Inflammatory macrophage (primary cell): ENCODE results near the gene SCNN1A.
"Not testable (repeated sequence)": the region's sequence is repeated elsewhere in the genome, so short reads cannot be mapped to it uniquely, and the experiment has no call there.

Experiments used
- DNase-seq, 2 donors: peaks; one replicate each; pipeline ENCODE4 v3.0.0-alpha.2; 2020 to 2022

Gene SCNN1A

GRCh38 chr12:6346235-6346832, 29.0 kb downstream of the SCNN1A start:
- DNase-seq, result no peak

GRCh38 chr12:6345319-6346091, 29.9 kb downstream of the SCNN1A start:
- peak; percentile 68 to 84 for DNase-seq

DNA sequence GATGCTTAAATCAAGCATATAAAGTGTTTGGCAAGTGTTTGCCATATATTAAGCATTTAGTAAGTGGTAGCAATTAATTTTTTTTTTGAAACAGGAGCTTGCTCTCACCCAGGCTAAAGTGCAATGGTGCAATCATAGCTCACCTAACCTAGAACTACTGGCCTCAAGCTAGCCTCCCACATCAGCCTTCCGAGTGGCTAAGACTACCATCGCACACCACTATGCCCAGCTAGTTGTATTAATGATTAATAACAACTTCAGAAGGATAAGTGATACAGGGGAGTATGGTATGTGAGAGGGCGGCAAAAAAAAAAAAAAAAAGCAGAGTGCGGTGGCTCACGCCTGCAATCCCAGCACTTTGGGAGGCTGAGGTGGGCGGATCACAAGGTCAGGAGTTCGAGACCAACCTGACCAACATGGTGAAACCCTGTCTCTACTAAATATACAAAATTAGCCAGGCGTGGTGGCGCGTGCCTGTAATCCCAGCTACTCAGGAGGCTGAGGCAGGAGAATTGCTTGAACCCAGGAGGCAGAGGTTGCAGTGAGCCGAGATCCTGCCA, 31.2 kb downstream of the SCNN1A start:
- DNase-seq, result not testable (repeated sequence)

GRCh38 chr12:6343518-6343917, 31.8 kb downstream of the SCNN1A start:
- no peak for DNase-seq

DNA sequence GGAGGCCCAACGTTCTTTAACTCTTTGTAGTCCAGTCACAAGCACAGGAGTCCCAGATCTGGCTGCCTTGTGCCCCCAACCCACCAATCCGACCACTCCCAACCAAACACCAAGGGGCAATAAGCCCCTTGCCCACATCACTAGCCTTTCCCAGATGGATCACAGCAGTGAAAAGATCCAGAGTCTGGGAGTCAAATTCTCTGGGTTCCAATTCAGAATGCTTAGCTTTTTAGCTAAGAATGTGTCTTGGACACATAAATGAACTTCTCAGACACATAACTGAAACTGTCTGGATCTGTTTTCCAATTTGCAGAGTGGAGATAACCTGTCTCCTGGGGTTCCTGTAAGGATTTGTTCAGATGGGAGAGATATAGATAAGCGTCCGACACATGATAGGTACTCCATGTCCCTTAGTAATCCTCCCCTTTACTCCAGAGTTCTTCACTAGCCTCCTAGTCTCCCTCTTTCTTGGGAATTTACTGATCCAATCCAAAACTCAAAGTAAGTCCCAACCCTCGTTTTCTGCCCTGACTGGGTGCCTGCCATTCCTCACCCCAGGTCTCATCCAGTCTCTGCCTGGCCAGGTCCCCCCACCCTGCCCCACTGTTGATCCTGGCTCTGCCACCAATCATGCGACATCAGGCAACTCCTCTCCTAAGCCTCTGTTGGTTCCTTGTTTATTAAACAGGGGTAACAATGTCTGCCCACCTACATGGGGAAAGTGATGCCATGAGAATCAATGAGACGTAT, 33.0 kb downstream of the SCNN1A start:
- DNase-seq, result no peak

DNA sequence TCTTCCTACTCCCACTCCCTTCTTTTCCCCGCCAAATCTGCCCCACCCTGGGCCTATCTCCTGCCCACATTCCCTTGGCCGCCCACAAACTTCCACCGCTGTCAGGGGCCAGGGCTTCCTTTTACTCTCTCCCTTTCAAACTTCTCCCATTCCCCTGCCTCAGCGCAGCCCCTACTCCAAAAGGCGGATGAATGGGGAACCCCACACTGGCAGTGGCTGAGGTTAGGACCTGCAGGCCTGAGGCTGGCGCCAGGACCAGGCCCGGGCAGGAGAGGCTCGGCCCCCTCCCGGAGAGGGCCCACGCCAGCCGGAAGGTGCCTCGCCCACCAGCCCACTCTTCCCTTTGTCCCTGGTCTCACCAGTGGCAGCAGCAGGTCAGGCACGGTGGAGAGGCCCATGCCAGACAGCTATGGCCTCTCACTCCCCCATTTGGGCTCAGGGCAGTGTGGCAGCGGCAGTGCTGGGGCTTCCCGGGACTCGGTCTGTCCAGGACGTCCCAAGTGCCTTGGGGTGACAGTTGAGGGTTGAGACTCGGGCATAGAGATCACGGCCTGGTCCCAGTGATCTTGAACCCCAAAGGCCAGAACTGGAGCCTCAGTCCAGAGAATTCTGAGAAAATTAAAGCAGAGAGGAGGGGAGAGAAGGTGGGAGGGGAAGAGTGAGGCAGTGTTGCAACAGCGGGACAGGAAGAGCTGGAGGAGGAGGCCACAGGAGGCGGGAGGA, 33.8 kb downstream of the SCNN1A start, which contains the start of gene TNFRSF1A:
TSS of gene TNFRSF1A (minus strand) at position 660 of the 723 bp plus-strand sequence. CDS start at position 398, 262 bp downstream.
- peak; percentile 81 to 82 for DNase-seq

- DNase-seq, result peak; percentile 66
Measured at GRCh38 chr12:6340745-6341416, 34.5 kb downstream of the SCNN1A start.

DNA sequence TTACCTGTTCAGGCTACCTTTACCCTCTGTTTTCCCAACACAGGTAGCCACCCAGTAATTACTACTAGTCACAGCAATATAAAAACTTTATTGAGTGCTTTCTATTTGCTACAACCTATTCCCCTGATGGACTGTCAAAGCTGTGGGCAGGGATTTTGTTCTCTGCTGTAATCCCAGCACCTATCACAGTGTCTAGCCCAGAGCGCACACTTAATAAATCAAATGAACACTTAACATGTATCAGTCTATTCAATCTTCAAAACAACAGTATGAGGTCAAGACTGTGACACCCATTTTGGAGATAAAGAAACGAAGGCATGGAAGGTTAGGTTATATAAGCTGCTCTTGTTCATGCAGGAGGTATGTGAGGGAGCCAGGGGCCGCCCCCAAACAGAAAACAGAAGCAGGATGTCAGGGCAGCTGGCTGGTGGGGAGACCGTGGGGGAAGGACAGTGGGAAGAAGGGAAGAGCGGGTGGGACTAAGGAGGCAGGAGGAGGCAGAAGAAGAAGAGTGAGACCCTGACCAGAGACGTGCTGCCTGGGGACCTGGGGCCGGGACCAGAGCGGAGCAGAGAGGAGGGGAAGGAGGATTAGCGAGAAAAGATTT, 35.2 kb downstream of the SCNN1A start:
- DNase-seq, result no peak

DNA sequence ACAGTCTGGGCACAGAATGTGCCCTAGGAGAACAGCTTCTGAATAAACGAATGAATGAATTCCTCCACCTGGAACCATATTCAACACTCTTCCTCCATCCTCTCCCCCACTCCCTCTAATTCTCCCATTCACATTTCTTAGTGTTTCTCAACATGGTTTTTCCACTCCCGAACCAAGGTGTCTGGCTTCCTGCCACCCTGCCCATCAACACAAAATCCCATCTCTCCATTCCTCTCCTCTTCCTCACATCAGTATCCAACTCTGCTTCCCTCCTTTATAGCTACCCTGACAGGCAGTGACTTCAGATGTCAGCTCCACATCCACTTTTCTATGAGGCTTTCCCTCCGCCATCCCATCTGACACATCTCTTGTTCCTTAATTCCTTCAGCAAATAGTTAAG, 36.4 kb downstream of the SCNN1A start:
- no peak for DNase-seq

GRCh38 chr12:6338536-6338935, 36.8 kb downstream of the SCNN1A start:
- DNase-seq, result not testable (repeated sequence)

DNA sequence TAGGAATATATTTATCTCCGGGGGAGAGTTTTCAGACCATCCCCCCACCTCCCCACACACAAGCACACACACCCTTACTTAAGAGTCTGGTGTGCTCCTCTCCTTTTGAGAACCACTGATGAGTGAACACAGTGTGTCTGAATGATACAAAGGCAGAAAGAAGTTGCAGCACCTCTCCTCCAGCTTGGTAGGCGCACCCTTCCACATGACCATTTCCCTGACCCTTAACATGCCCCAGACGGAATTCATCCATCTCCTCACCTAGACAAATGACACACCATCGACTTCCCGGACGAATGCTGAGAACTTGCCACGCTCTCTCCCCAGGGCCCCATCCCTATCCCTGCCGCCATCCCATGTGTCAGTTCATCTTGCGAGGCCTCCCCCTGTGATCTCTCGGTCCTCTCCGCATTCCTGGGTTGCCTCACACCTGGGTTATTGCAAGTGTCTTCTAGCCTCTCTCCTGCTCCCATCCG, 37.4 kb downstream of the SCNN1A start:
- DNase-seq, result no peak

- no peak for DNase-seq
Measured at GRCh38 chr12:6336889-6337853, 38.2 kb downstream of the SCNN1A start.

GRCh38 chr12:6336079-6336888, 39.1 kb downstream of the SCNN1A start:
- DNase-seq, result peak; percentile 94 to 95

GRCh38 chr12:6335451-6336078, 39.8 kb downstream of the SCNN1A start:
- peak; percentile 79 to 90 for DNase-seq

DNA sequence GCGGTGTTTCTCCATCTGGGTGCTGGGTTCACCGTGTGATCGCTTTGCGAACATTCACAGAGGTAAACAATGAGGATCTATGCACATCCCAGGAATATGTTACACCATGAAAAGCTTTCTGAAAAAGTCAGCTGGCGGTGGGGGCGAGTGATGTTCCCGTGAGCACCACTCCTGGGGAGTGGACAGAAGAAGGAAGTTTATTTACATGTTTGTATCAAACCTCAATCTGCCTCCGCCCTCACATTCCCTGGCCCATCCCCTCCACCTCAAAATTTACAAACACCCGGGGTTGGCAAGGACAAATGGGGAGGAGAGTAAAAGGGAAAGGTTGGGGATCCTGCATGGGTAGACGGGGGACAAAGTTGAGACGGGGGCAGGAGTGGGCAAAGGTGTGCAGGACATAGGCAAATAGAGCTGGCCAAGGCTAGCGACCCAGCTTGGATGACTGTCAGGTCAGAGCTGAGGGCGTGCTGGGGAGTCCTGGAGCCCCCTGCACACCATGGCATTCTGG, 40.4 kb downstream of the SCNN1A start:
- peak; percentile 29 to 64 for DNase-seq

- no peak for DNase-seq
Measured at GRCh38 chr12:6334359-6334758, 41.0 kb downstream of the SCNN1A start.

DNA sequence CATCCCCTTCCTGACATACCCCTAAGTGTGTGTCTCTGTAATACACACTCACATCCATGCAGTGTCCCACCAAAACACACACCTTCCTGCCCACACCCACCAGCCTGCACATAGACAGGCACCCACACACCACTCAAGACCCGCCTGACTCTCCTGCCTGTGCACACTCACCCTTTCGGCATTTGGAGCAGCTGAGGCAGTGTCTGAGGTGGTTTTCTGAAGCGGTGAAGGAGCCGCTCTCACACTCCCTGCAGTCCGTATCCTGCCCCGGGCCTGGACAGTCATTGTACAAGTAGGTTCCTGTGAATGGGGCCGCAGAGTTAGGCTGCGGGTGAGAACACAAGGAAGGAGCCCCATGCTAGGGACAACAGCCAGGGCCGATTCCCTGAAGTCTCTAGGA, 41.8 kb downstream of the SCNN1A start:
- no peak for DNase-seq

- DNase-seq, result peak in 1 of 2 donors; percentile 58
Measured at GRCh38 chr12:6333029-6333428, 42.3 kb downstream of the SCNN1A start.
